OCI-LY7 (cell line): ENCODE measurements around the gene METTL17. TPM values are rescaled to one million over a fixed set of nuclear protein-coding genes. Genes with fewer than 3 reads are reported as not detected.
"Not testable (repeated sequence)": the region's sequence is repeated elsewhere in the genome, so short reads cannot be mapped to it uniquely, and the experiment has no call there.

Source experiments
- BruUV-seq: library from RNA; stranded (reverse); fragments of 400-500 nt; replicated peaks from 2 replicates; lab custom pipeline; 2021; lab: Mats Ljungman, UMichigan
- CTCF ChIA-PET: fragments of 300-600 bp; sonication (Branson Sonifier 250); formaldehyde crosslinking; loops from one replicate; lab custom pipeline; 2022; ENCODE audit warnings: antibody characterized with exemption; ENCODE audit not compliant: unreplicated experiment; lab: Charles Lee
- POLR2A ChIA-PET: fragments of 300-600 bp; sonication (Branson Sonifier 250); formaldehyde crosslinking; loops from one replicate; lab custom pipeline; 2022; ENCODE audit warnings: antibody characterized with exemption; lab: Charles Lee
- DNase-seq: peaks from one replicate; pipeline ENCODE4 v3.0.0-alpha.2; 2015; ENCODE audit warnings: low spot score
- H2AFZ ChIP-seq: fragments of 200-600 bp; sonication (generic), shearing (Covaris generic); 2 replicates; pipeline ENCODE4 v1.6.1; 2014; ENCODE audit warnings: mild to moderate bottlenecking, antibody characterized with exemption, low read length, moderate library complexity
- H3K27ac ChIP-seq: fragments of 200-600 bp; sonication (generic); 2 replicates; pipeline ENCODE4 v1.5.1; 2014; ENCODE audit warnings: mixed run types, low read depth, mild to moderate bottlenecking, moderate library complexity, low read length, inconsistent platforms; ENCODE audit not compliant: poor library complexity, severe bottlenecking
- H3K36me3 ChIP-seq: fragments of 200-600 bp; sonication (generic); 2 replicates; pipeline ENCODE4 v1.6.1; 2014; ENCODE audit warnings: mild to moderate bottlenecking, antibody characterized with exemption, low read length, moderate library complexity, mixed read lengths; ENCODE audit not compliant: insufficient read depth
- H3K4me1 ChIP-seq: fragments of 200-600 bp; sonication (generic); 2 replicates; pipeline ENCODE4 v1.5.1; 2014; ENCODE audit warnings: mild to moderate bottlenecking, low read length; ENCODE audit not compliant: insufficient read depth, poor library complexity, severe bottlenecking
- H3K4me2 ChIP-seq: fragments of 200-600 bp; sonication (generic); 2 replicates; pipeline ENCODE4 v1.6.1; 2014; ENCODE audit warnings: mild to moderate bottlenecking, low read length
- H3K4me3 ChIP-seq: fragments of 200-600 bp; sonication (generic); 2 replicates; pipeline ENCODE4 v1.5.1; 2014; ENCODE audit warnings: mild to moderate bottlenecking, low read depth, low read length; ENCODE audit not compliant: poor library complexity, severe bottlenecking
- H3K79me2 ChIP-seq: fragments of 200-600 bp; sonication (generic); 2 replicates; pipeline ENCODE4 v1.6.1; 2016; ENCODE audit warnings: low read depth, mild to moderate bottlenecking, low read length, moderate library complexity, mixed read lengths; ENCODE audit not compliant: insufficient read depth
- H3K9me2 ChIP-seq: fragments of 200-600 bp; sonication (generic); 2 replicates; pipeline ENCODE4 v1.6.1; 2016; ENCODE audit warnings: mild to moderate bottlenecking, low read length, mixed read lengths; ENCODE audit not compliant: insufficient read depth
- H3K9me3 ChIP-seq: fragments of 200-600 bp; sonication (generic); 2 replicates; pipeline ENCODE4 v1.6.1; 2014; ENCODE audit warnings: mild to moderate bottlenecking, mixed run types, low read length, mixed read lengths
- H4K20me1 ChIP-seq: fragments of 200-600 bp; sonication (generic); 2 replicates; pipeline ENCODE4 v1.6.1; 2014; ENCODE audit warnings: mild to moderate bottlenecking, antibody characterized with exemption, low read length, moderate library complexity, mixed read lengths; ENCODE audit not compliant: insufficient read depth
- CTCF ChIP-seq: fragments of 200-600 bp; sonication (generic); conservative IDR thresholded peaks from 2 replicates; pipeline ENCODE4 v1.5.1; 2014; ENCODE audit warnings: mild to moderate bottlenecking, antibody characterized with exemption, low read length, moderate library complexity, mixed read lengths
- EZH2phosphoT487 ChIP-seq: fragments of 200-600 bp; sonication (generic); IDR thresholded peaks from 2 replicates; pipeline ENCODE4 v1.6.1; 2018; ENCODE audit warnings: low read depth, borderline replicate concordance, mild to moderate bottlenecking, mixed run types, antibody characterized with exemption, low read length, moderate library complexity, mixed read lengths
- intact Hi-C: fragments of 100-400 bp; cut with micrococcal nuclease; formaldehyde crosslinking; loops from one replicate; pipeline ENCODE4 v1.10.0; 2022; ENCODE audit not compliant: unreplicated experiment
- total RNA-seq, 2 experiments: library from RNA; depleted of rRNA in 1 of 2; stranded (reverse); fragments of >200 nt in 1 of 2; shearing (Covaris generic) in 1 of 2; gene quantifications; 2 replicates each; pipeline ENCODE4 v1.2.3, GENCODE V29; 2014 to 2022

The METTL17 gene
- total RNA-seq, 2 experiments from 2014 or later: 92.0 to 117 TPM

GRCh38 chr14:20978687-20979086 is 11.1 kb upstream of the METTL17 start:
- Histone ChIP-seq H3K4me3 (no peak overlapping the region), H2AFZ (no peak overlapping the region), H3K79me2 (no peaks in the 10 kb centered on the region), H3K4me1 (no peaks in the 10 kb centered on the region), H3K27ac (no peak overlapping the region), H3K9me3 (no peaks in the 10 kb centered on the region), H3K9me2 (no peaks in the 10 kb centered on the region), H3K36me3 (no peaks in the 10 kb centered on the region), H4K20me1 (no peaks in the 10 kb centered on the region), H3K4me2 (no peak overlapping the region)
- no peak for DNase-seq
- CTCF ChIA-PET: no interaction called here
- no peak for TF ChIP-seq CTCF
- TF ChIP-seq EZH2phosphoT487: no peak
- intact Hi-C loops: no loop called here
- POLR2A ChIA-PET: interaction anchor here (1.4 to 1.5 kb wide), 2 partner anchors 10 to 120 kb away, joined by 3 to 4 read pairs; no protein-coding TSS in a partner anchor
- BruUV-seq: no TSS peak

- POLR2A ChIA-PET: interaction anchor here (0.8 to 1.5 kb wide), 2 partner anchors 8 to 9 kb away, joined by 4 to 5 read pairs; no protein-coding TSS in a partner anchor
- TF ChIP-seq EZH2phosphoT487 (no peak), CTCF (no peak)
- Histone ChIP-seq H3K9me2 (no peaks in the 10 kb centered on the region), H3K79me2 (no peaks in the 10 kb centered on the region), H3K27ac (no peak overlapping the region), H3K4me2 (no peak overlapping the region), H3K4me3 (no peak overlapping the region), H3K4me1 (peaks cover 2% of the 10 kb centered on the region), H2AFZ (no peak overlapping the region), H3K36me3 (no peaks in the 10 kb centered on the region), H3K9me3 (no peaks in the 10 kb centered on the region), H4K20me1 (no peaks in the 10 kb centered on the region)
- CTCF ChIA-PET: no interaction called here
- BruUV-seq: no TSS peak
- intact Hi-C loops: no loop called here
- DNase-seq: no peak
Measured at GRCh38 chr14:20980906-20981305, 8.9 kb upstream of the METTL17 start.

- Histone ChIP-seq H2AFZ (no peak overlapping the region), H3K27ac (no peak overlapping the region), H3K79me2 (no peaks in the 10 kb centered on the region), H3K9me3 (no peaks in the 10 kb centered on the region), H3K9me2 (no peaks in the 10 kb centered on the region), H3K36me3 (no peaks in the 10 kb centered on the region), H3K4me3 (no peak overlapping the region), H3K4me2 (no peak overlapping the region), H4K20me1 (no peaks in the 10 kb centered on the region), H3K4me1 (peaks cover 2% of the 10 kb centered on the region)
- BruUV-seq: no TSS peak
- DNase-seq: no peak
- ChIA-PET POLR2A (interaction anchor here (0.6 kb wide), 2 partner anchors 8 to 14 kb away, joined by 3 to 4 read pairs; no protein-coding TSS in a partner anchor), CTCF (interaction anchor here (0.8 to 2.1 kb wide), 2 partner anchors 11 to 18 kb away, joined by 4 to 8 read pairs; no protein-coding TSS in a partner anchor)
- TF ChIP-seq EZH2phosphoT487 (no peak), CTCF (no peak)
- intact Hi-C loops: no loop called here
Measured at GRCh38 chr14:20982646-20983369, 7.0 kb upstream of the METTL17 start.

GRCh38 chr14:20985650-20986049 is 4.1 kb upstream of the METTL17 start:
- POLR2A ChIA-PET, DNase-seq, H4K20me1 ChIP-seq, H3K27ac ChIP-seq, intact Hi-C loops, H3K4me3 ChIP-seq, H3K4me2 ChIP-seq, H3K9me2 ChIP-seq, H3K79me2 ChIP-seq, H3K9me3 ChIP-seq, H3K36me3 ChIP-seq, BruUV-seq, H2AFZ ChIP-seq: not testable (repeated sequence)
- H3K4me1 ChIP-seq: peaks cover 11% of the 10 kb centered on the region
- CTCF ChIA-PET: interaction anchor here (1.4 kb wide), 1 partner anchor 15 kb away, joined by 6 read pairs; no protein-coding TSS in a partner anchor
